ENCODE measurements around the gene LY86. TPM values are rescaled to one million over a fixed set of nuclear protein-coding genes. Genes with fewer than 3 reads are reported as not detected.

LY86 gene
- total and polyA plus RNA-seq, 10 of the 15 experiments (the other 5 are each of a cell fraction or from before 2014, with no cell fraction given), result 68.2 to 457 (median 128) TPM

GRCh38 chr6:6582131-6582530 lies 6.4 kb upstream of the LY86 start:
- Histone ChIP-seq H2AFZ (ENCODE audit: control insufficient read depth, low read depth, low read length) (no peak overlapping the region), H4K20me1 (ENCODE audit: control insufficient read depth, insufficient read depth) (no peaks in the 10 kb centered on the region), H3K79me2 (ENCODE audit: control insufficient read depth, insufficient read depth, low read length) (peaks cover 83% of the 10 kb centered on the region), H3K9ac (ENCODE audit: control insufficient read depth, insufficient read depth, low read length) (no peak overlapping the region), H3K4me1 (ENCODE audit: control insufficient read depth, insufficient read depth, low read length) (peaks cover 7% of the 10 kb centered on the region), H3K9me3 (replicated peaks; ENCODE audit: control insufficient read depth, insufficient read depth, low read length) (peaks cover 3% of the 10 kb centered on the region; the same call in 2 of the 3 replicates), H3K4me2 (ENCODE audit: control insufficient read depth, insufficient read depth) (no peak overlapping the region), H3K36me3 (ENCODE audit: control insufficient read depth in 2 of 2, insufficient read depth in 2 of 2, low read length in 1 of 2) (peaks cover 0 to 17% of the 10 kb centered on the region in 2 experiments; a peak in 2 of 4 replicates), H3K4me3 (0 out of 2 replicates have a peak overlapping the region, but pooled peaks have one; percentile 11), H3K27me3 (replicated peaks in 1 of 2; ENCODE audit: control insufficient read depth in 2 of 2, insufficient read depth in 2 of 2, low read length in 1 of 2) (no peaks in the 10 kb centered on the region), H3K27ac (ENCODE audit: control insufficient read depth, insufficient read depth) (no peak overlapping the region)
- WGBS (ENCODE audit: insufficient coverage, insufficient replicate concordance, low lambda C conversion rate, missing lambda C conversion rate), result 100% methylated on average over 1 of the region's 1 CpG
- ChIA-PET CTCF (interaction anchor here (1.6 to 1.7 kb wide), 3 partner anchors 23 to 94 kb away, joined by 5 to 8 read pairs (median 7); no protein-coding TSS in a partner anchor), POLR2A (no interaction called here), SMC1A (ENCODE audit: uncharacterized antibody, unreplicated experiment) (interaction anchor here (0.6 to 1.6 kb wide), 2 partner anchors 29 to 79 kb away, joined by 3 read pairs; no protein-coding TSS in a partner anchor), RAD21 (ENCODE audit: unreplicated experiment) (no interaction called here)
- intact Hi-C loops (cut with micrococcal nuclease; ENCODE audit: unreplicated experiment) (loop anchor here (10.0 kb wide), 1 partner anchor 733 kb away; the partner anchor contains the start of gene SSR1), in situ Hi-C loops (cut with MboI) (no loop called here)
- no peak for FAIRE-seq
- TF ChIP-seq SIX5 (IDR thresholded peaks at IDR 0.05; ENCODE audit: low read depth, low read length, severe bottlenecking) (no peak), SMARCA5 (IDR thresholded peaks at IDR 0.05) (no peak), FOXM1 (IDR thresholded peaks at IDR 0.05; ENCODE audit: low read depth, low read length) (no peak), PAX5 (IDR thresholded peaks at IDR 0.05; ENCODE audit: borderline replicate concordance, low read depth, low read length) (no peak), EP300 (IDR thresholded peaks at IDR 0.05; ENCODE audit: borderline replicate concordance in 1 of 2, control insufficient read depth in 1 of 2, low read depth in 2 of 2, low read length in 2 of 2) (no peak), ZSCAN29 (IDR thresholded peaks at IDR 0.05) (no peak), SMAD1 (IDR thresholded peaks at IDR 0.05; ENCODE audit: low read depth, partially characterized antibody) (no peak), RAD21 (IDR thresholded peaks at IDR 0.05; ENCODE audit: insufficient read depth, low read depth, low read length) (no peak), PKNOX1 (IDR thresholded peaks at IDR 0.05) (no peak), PBX3 (IDR thresholded peaks at IDR 0.05; ENCODE audit: insufficient replicate concordance, low read depth, low read length) (no peak), SUPT20H (IDR thresholded peaks at IDR 0.05; ENCODE audit: borderline replicate concordance, control insufficient read depth, low read depth, low read length) (no peak), GATAD2B (conservative IDR thresholded peaks at IDR 0.05; ENCODE audit: low read depth) (no peak), TCF12 (IDR thresholded peaks at IDR 0.05; ENCODE audit: low read depth, low read length) (no peak), ZBTB4 (CRISPR knock-in tag; IDR thresholded peaks at IDR 0.05) (no peak), RBBP5 (conservative IDR thresholded peaks at IDR 0.05) (no peak)
- BruUV-seq (replicated peaks), result no TSS peak
- ATAC-seq, result no peak
- DNase-seq (ENCODE audit: low read depth, low spot score), result no peak

Measured in GM12878 (cell line).